ENCODE measurements around the gene ALOX12B. TPM values are rescaled to one million over a fixed set of nuclear protein-coding genes. Genes with fewer than 3 reads are reported as not detected.

The ALOX12B gene
- total RNA-seq, 4 donors from 2014 or later = not detected

DNA sequence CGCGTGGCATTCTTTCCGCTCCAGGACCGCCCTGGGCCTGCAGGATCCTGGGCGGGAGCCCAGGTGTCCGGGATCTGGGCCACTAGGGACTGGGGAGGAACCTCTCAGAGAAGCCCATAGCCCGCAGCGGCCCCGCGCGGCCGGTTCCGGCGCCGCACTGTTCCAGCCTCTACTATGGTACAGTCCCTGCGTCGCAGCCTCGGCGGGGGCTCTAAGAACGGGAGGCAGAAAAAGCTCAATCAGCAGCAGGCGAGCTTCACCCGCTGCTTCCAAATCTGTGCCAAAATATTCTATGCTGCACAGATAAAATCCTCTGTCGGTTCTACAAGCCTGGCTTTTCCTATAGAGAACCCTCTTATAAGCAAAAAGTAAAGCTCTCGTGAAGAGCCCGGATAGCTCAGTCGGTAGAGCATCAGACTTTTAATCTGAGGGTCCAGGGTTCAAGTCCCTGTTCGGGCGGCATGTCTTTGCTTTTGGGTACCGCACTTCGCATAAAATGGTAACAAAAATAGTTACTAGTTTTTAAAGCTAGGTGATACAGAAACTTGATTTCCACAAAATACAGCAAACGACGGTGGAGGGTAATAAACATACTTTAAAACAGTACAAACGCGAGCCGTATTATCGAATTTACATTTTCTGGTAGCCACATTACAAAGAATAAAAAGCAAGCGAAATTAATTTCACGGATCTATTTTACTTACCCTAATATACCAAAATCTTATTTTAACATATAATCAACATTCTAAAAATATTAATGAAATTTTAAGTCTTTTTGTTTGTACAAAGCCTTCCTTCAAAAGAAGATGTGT, 31.5 kb upstream of the ALOX12B start:
- 0% methylated on average over 24 to 38 of the region's 38 CpGs for WGBS, 2 donors
- Histone ChIP-seq H3K27me3 (peaks cover 0 to 24% of the 10 kb centered on the region in 2 donors), H3K27ac (peak overlapping the region; percentile 79 to 94 (median 86)), H3K4me1 (peaks cover 0 to 64% (median 42%) of the 10 kb centered on the region in 4 donors), H3K36me3 (no peaks in the 10 kb centered on the region), H3K9me3 (no peaks in the 10 kb centered on the region), H3K4me3 (peak overlapping the region; percentile 49 to 86 (median 62))
- DNase-seq (ENCODE audit: low spot score in 2 of 2) = peak; percentile 81 to 86
- TF ChIP-seq POLR2A (IDR thresholded peaks at IDR 0.05) = peak in 1 of 2 donors; percentile 11
- TF ChIP-seq CTCF (IDR thresholded peaks at IDR 0.05) = peak; percentile 87 to 96 (median 94)
- TF ChIP-seq EP300 (IDR thresholded peaks at IDR 0.05) = peak; percentile 19 to 32

DNA sequence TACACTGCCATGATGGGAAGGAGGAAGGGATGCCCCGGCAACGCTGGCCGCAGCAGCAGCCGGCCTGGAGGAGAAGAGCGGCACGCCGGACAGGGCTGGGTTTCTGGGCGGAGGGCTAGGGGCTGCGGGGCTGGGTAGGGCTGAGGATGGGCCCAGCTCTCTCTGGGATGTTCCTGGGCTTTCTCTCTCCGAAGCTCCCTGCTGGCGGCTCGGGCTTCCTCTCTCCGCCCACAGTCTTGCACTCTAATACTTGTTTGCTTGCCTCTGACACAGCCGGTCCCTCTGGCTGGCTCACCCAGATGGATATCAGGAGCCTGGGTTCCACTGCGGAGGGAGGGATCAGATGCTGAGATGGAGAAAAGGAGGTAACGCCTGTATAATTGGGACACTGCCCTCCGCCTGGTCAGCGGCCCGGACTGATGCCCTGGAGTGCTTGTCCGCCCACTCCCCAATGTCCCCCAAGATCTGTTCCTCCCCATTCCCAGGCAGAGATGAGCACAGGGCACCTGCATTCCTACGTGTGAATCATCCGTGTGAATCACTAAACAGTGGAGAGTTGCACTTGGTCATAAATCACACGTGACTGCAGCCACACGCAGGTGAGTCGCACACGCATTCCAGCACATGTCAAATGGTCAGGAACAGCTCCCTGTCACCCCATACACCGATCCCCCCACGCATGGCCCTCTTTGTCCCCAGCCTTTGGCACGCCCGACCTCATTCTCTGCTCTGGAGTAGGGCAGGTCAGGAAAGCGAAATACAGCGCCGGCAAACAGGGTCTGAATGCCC, 30.7 kb upstream of the ALOX12B start, which contains the start of gene ALOXE3:
Gene ALOXE3, minus strand, starts transcription at position 535 of the 789 bp plus-strand sequence. Its CDS starts 524 bp downstream, at position 11.
- DNase-seq (ENCODE audit: low spot score in 2 of 2) = peak in 1 of 2 donors; percentile 35
- Histone ChIP-seq H3K4me3 (peak within 1 kb of the TSS; percentile 49 to 86 (median 62)), H3K27ac (peak within 1 kb of the TSS; percentile 79 to 94 (median 86)), H3K9me3 (no peaks in the 10 kb centered on the region), H3K4me1 (peaks cover 0 to 56% (median 37%) of the 10 kb centered on the region in 4 donors), H3K36me3 (no peaks in the 10 kb centered on the region), H3K27me3 (peaks cover 0 to 32% of the 10 kb centered on the region in 2 donors)
- 0% methylated on average over 30 to 33 of the region's 33 CpGs for WGBS, 2 donors
- TF ChIP-seq CTCF (IDR thresholded peaks at IDR 0.05) (no peak), POLR2A (IDR thresholded peaks at IDR 0.05) (no peak), EP300 (IDR thresholded peaks at IDR 0.05) (no peak)

DNA sequence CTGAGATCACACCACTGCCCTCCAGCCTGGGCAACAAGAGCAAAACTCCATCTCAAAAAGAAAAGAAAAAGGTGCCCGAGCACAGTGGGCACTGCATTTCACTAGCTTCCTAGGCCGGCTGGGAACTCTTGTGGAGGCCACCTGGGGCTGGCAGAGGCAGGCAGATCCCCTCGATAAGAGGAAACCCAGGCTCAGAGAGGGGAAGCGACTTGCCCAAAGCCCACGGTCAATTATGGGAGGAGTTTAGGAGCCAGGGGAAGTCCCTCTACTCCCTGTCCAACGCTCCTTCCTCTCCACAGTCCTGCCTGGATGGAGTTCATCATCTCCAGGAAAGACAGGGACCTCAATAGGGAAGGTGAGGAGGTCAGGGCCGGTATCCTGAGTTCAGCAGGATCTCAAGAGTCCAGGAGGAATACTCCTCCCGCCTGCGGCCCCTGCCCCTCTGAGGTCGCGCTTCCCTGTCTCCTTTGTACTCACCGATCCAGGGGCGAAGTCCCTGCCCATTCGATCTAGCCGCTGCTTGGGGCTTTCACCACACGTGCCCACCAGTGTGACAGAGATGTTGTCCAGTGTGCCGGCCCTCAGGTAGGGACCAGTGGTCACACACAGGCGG, 30.0 kb upstream of the ALOX12B start:
- Histone ChIP-seq H3K36me3 (no peaks in the 10 kb centered on the region), H3K9me3 (no peaks in the 10 kb centered on the region), H3K4me3 (peak overlapping the region in 3 of 4 donors; percentile 49 to 86 (median 63)), H3K4me1 (peaks cover 0 to 49% (median 33%) of the 10 kb centered on the region in 4 donors), H3K27me3 (peaks cover 0 to 39% of the 10 kb centered on the region in 2 donors), H3K27ac (peak overlapping the region in 3 of 4 donors; percentile 79 to 94 (median 82))
- WGBS, 2 donors = 8 to 10% methylated on average over 18 of the region's 18 CpGs
- DNase-seq (ENCODE audit: low spot score in 2 of 2) = no peak
- no peak for TF ChIP-seq EP300 (IDR thresholded peaks at IDR 0.05)
- TF ChIP-seq CTCF (IDR thresholded peaks at IDR 0.05) = no peak
- no peak for TF ChIP-seq POLR2A (IDR thresholded peaks at IDR 0.05)

DNA sequence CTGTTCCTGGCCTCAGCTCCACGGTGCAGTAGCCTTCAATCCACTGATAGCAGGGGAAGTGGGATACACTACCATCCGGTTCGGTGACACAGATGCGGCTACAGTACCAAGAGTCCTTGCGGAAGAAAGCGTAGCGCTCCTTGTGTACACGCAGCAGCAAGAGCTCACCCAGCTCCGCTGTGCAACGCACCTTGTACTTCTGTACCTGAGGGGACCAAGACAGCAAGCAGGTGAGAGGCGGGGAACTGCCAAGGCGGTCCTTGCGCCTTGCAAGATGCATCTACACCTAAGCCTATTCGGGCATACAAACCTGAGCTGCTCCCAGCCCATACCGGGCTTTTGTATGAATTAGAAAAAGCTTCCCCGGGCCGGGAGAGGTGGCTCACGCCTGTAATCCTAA, 29.3 kb upstream of the ALOX12B start:
- 65 to 66% methylated on average over 18 of the region's 18 CpGs for WGBS, 2 donors
- Histone ChIP-seq H3K27ac (no peak overlapping the region), H3K27me3 (peaks cover 0 to 46% of the 10 kb centered on the region in 2 donors)

More for the DNA sequence above, 29.3 kb upstream of the ALOX12B start:
- peaks cover 0 to 42% (median 29%) of the 10 kb centered on the region in 4 donors for H3K4me1 ChIP-seq
- DNase-seq (ENCODE audit: low spot score in 2 of 2) = no peak
- no peaks in the 10 kb centered on the region for H3K9me3 ChIP-seq
- H3K4me3 ChIP-seq = no peak overlapping the region
- no peaks in the 10 kb centered on the region for H3K36me3 ChIP-seq
- TF ChIP-seq CTCF (IDR thresholded peaks at IDR 0.05) (no peak), POLR2A (IDR thresholded peaks at IDR 0.05) (no peak), EP300 (IDR thresholded peaks at IDR 0.05) (no peak)

All from tibial nerve (tissue), 4 donors.